ENCODE results near the gene MYO15B. TPM values are rescaled to one million over a fixed set of nuclear protein-coding genes. Genes with fewer than 3 reads are reported as not detected.

MYO15B gene
- total and polyA plus RNA-seq, 12 donors, result 6.2 to 455 (median 51.3) TPM

- TF ChIP-seq POLR2A (IDR thresholded peaks at IDR 0.05), result no peak
- no peak for TF ChIP-seq CTCF (IDR thresholded peaks at IDR 0.05)
- intact Hi-C loops (cut with DNase I), result no loop called here
- H3K4me3 ChIP-seq, result no peak overlapping the region
- no peak for DNase-seq
- H3K27me3 ChIP-seq, result no peaks in the 10 kb centered on the region
- 94 to 95% (median 95%) methylated on average over 12 to 31 of the region's 31 CpGs for WGBS, 4 donors
- no peaks in the 10 kb centered on the region for H3K36me3 ChIP-seq (replicated peaks in 1 of 2)
- no peak overlapping the region for H3K27ac ChIP-seq
- H3K9me3 ChIP-seq (replicated peaks in 1 of 3), result no peaks in the 10 kb centered on the region
- no peaks in the 10 kb centered on the region for H3K4me1 ChIP-seq (replicated peaks in 1 of 2)
Observed at GRCh38 chr17:75568412-75569255, 19.0 kb upstream of the MYO15B start.

GRCh38 chr17:75570034-75570676 is 17.4 kb upstream of the MYO15B start:
- Histone ChIP-seq H3K36me3 (replicated peaks in 1 of 2) (no peaks in the 10 kb centered on the region), H3K9me3 (replicated peaks in 1 of 3) (no peaks in the 10 kb centered on the region), H3K4me1 (replicated peaks in 1 of 2) (no peaks in the 10 kb centered on the region), H3K27ac (peak overlapping the region in 1 of 5 donors; percentile 85), H3K4me3 (no peak overlapping the region), H3K27me3 (no peaks in the 10 kb centered on the region)
- intact Hi-C loops (cut with DNase I), result no loop called here
- WGBS, 4 donors, result 92 to 95% (median 94%) methylated on average over 7 to 35 of the region's 35 CpGs
- DNase-seq, result no peak
- TF ChIP-seq POLR2A (IDR thresholded peaks at IDR 0.05) (no peak), CTCF (IDR thresholded peaks at IDR 0.05) (no peak)

DNA sequence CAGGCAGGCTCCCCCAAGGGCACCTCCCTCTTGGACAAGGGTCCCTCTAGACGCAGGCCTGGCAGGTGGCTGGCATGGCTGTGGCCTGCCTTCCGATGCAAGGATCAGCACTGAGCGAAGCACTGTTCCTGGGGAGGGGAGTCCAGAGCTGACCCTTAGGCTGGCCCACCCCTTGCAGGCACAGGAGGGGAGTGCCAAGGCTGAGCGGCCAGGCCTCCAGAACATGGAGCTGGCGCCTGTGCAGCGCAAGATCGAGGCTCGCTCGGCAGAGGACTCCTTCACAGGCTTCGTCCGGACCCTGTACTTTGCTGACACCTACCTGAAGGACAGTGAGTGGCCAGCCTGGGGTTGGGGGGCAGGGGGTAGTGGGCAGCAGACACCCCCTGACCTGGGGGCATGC is 16.8 kb upstream of the MYO15B start:
- WGBS, 4 donors, result 88 to 97% (median 91%) methylated on average over 1 to 11 of the region's 11 CpGs
- Histone ChIP-seq H3K4me1 (replicated peaks in 1 of 2) (no peaks in the 10 kb centered on the region), H3K27me3 (no peaks in the 10 kb centered on the region), H3K27ac (peak overlapping the region in 1 of 5 donors; percentile 85), H3K36me3 (replicated peaks in 1 of 2) (no peaks in the 10 kb centered on the region), H3K9me3 (replicated peaks in 1 of 3) (no peaks in the 10 kb centered on the region), H3K4me3 (no peak overlapping the region)
- TF ChIP-seq POLR2A (IDR thresholded peaks at IDR 0.05) (no peak), CTCF (IDR thresholded peaks at IDR 0.05) (no peak)
- intact Hi-C loops (cut with DNase I), result no loop called here
- no peak for DNase-seq

DNA sequence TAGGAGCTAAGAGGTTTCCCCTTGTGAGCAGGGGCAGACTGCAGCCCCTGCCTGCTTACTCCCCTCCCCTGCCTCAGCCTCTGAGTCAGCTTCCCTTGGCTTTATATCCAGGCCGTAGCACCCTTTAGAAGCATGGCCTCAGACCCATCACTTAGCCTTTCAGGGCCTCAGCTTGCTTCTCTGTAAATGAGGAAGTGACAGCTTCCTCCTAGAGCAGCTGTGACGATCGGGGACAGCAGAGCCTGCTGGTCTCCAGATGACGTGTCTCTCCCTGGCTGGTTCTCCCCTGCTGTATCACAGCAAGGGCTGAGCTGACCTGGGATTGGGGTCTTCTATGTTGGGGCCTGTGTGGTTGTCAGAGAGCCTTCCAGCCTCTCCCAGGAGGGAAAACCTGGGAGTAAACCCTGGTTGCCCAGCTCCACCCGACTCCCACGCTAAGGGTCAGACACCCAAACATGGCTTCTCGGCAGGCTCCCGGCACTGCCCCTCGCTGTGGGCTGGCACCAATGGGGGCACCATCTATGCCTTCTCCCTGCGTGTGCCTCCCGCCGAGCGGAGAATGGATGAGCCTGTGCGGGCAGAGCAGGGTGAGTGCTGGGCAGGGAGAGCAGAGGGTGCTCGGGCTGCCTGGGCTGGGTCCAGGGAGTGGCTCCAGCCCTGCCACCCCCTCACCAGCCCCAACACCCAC is 16.3 kb upstream of the MYO15B start:
- 81 to 95% (median 85%) methylated on average over 4 to 15 of the region's 15 CpGs for WGBS, 4 donors
- Histone ChIP-seq H3K4me1 (replicated peaks in 1 of 2) (no peaks in the 10 kb centered on the region), H3K9me3 (replicated peaks in 1 of 3) (no peaks in the 10 kb centered on the region), H3K27me3 (no peaks in the 10 kb centered on the region), H3K27ac (peak overlapping the region in 2 of 5 donors; percentile 14 to 85), H3K4me3 (no peak overlapping the region), H3K36me3 (replicated peaks in 1 of 2) (no peaks in the 10 kb centered on the region)
- DNase-seq, result peak in 6 of 7 donors; percentile 45 to 74 (median 58)
- intact Hi-C loops (cut with DNase I), result no loop called here
- no peak for TF ChIP-seq CTCF (IDR thresholded peaks at IDR 0.05)

All from adrenal gland (tissue), 12 donors.